Erythroblast (primary cell): Measurements from ENCODE around the gene ZNF544.
A peak's percentile ranks its signal among the peaks of the same experiment; 100 is the strongest.

Experiments used
- DNase-seq, 2 experiments: peaks; one replicate each; lab custom pipeline; 2025; lab: John Stamatoyannopoulos, UW
- GATA1 ChIP-seq: IDR thresholded peaks from 2 replicates; pipeline ENCODE4 v1.6.1; 2011; ENCODE audit warnings: low read depth, mild to moderate bottlenecking, control low read depth, low read length, moderate library complexity
- POLR2A ChIP-seq: IDR thresholded peaks from 2 replicates; pipeline ENCODE4 v1.6.1; 2011; ENCODE audit warnings: mild to moderate bottlenecking, low read length

The ZNF544 gene

GRCh38 chr19:58228585-58229254, at the start of gene ZNF544:
Gene ZNF544 (plus strand): TSS chr19:58228914. CDS start chr19:58244024, 15,110 bp downstream.
- DNase-seq: peak; percentile 81 to 82
- TF ChIP-seq GATA1 (no peak), POLR2A (peak; percentile 90)

GRCh38 chr19:58181902-58182576, 46.7 kb upstream of the ZNF544 start:
- TF ChIP-seq GATA1 (no peak), POLR2A (no peak)
- peak; percentile 86 to 89 for DNase-seq

GRCh38 chr19:58182577-58182988, 46.1 kb upstream of the ZNF544 start:
- DNase-seq: no peak
- no peak for TF ChIP-seq GATA1
- no peak for TF ChIP-seq POLR2A

- peak; percentile 96 for DNase-seq
- TF ChIP-seq POLR2A: peak; percentile 90
- no peak for TF ChIP-seq GATA1
Measured at GRCh38 chr19:58182989-58183816, 45.5 kb upstream of the ZNF544 start, which contains the start of gene ZNF274. Gene ZNF274 (plus strand): TSS chr19:58183061. CDS start chr19:58183966, 905 bp downstream.

GRCh38 chr19:58183817-58184215, 44.9 kb upstream of the ZNF544 start:
- TF ChIP-seq GATA1 (no peak), POLR2A (no peak)
- DNase-seq: no peak

GRCh38 chr19:58196901-58197616, 31.7 kb upstream of the ZNF544 start:
- TF ChIP-seq POLR2A (no peak), GATA1 (no peak)
- peak; percentile 58 to 61 for DNase-seq

GRCh38 chr19:58203814-58204475, 24.8 kb upstream of the ZNF544 start:
- no peak for TF ChIP-seq POLR2A
- no peak for TF ChIP-seq GATA1
- DNase-seq: peak in 1 of 2 experiments; percentile 13

- no peak for TF ChIP-seq GATA1
- TF ChIP-seq POLR2A: no peak
- no peak for DNase-seq
Measured at GRCh38 chr19:58204566-58204965, 24.1 kb upstream of the ZNF544 start.

- no peak for DNase-seq
- no peak for TF ChIP-seq GATA1
- TF ChIP-seq POLR2A: no peak
Measured at GRCh38 chr19:58209577-58209976, 19.1 kb upstream of the ZNF544 start.

- peak in 1 of 2 experiments; percentile 17 for DNase-seq
- TF ChIP-seq GATA1 (no peak), POLR2A (no peak)
Measured at GRCh38 chr19:58212336-58213074, 16.2 kb upstream of the ZNF544 start.

GRCh38 chr19:58213075-58213369, 15.7 kb upstream of the ZNF544 start:
- no peak for DNase-seq
- no peak for TF ChIP-seq POLR2A
- TF ChIP-seq GATA1: no peak

GRCh38 chr19:58217069-58217481, 11.6 kb upstream of the ZNF544 start:
- no peak for DNase-seq
- TF ChIP-seq GATA1 (no peak), POLR2A (no peak)
